Brain microvascular endothelial cell (primary cell): ENCODE measurements around the gene GUCY2D.
A peak's percentile ranks its signal among the peaks of the same experiment; 100 is the strongest.

Experiments
- DNase-seq: peaks from one replicate; pipeline ENCODE4 v3.0.0-alpha.2; 2020
- H3K27ac ChIP-seq: fragments of 250-450 bp; sonication (Bioruptor Pico); 2 replicates; pipeline ENCODE4 v1.5.1; 2020; ENCODE audit warnings: mild to moderate bottlenecking, moderate library complexity
- H3K27me3 ChIP-seq: fragments of 250-450 bp; sonication (Bioruptor Pico); replicated peaks from 2 replicates; pipeline ENCODE4 v1.5.1; 2020; ENCODE audit warnings: mild to moderate bottlenecking
- H3K36me3 ChIP-seq: fragments of 250-450 bp; sonication (Bioruptor Pico); replicated peaks from 2 replicates; pipeline ENCODE4 v1.5.1; 2020; ENCODE audit warnings: mild to moderate bottlenecking
- H3K4me3 ChIP-seq: 2 replicates; pipeline ENCODE4 v1.5.1; 2011; ENCODE audit warnings: low read depth, mild to moderate bottlenecking, control low read depth, low read length, moderate library complexity
- in situ Hi-C: cut with HindIII; loops from 2 replicates; pipeline ENCODE4 v1.10.0; 2017; ENCODE audit warnings: low sequenced_read_pairs, low pct_ligation_motif_present
- TF ChIP-seq, protein P1 (sequence below): IDR thresholded peaks from 2 replicates; pipeline ENCODE4 v1.5.1; 2011; ENCODE audit warnings: low read depth, mild to moderate bottlenecking, moderate library complexity, low read length, control low read depth, inconsistent platforms; ENCODE audit errors: missing control alignments

GUCY2D gene

GRCh38 chr17:8055851-8056231, 53.4 kb downstream of the GUCY2D start:
- Histone ChIP-seq H3K4me3 (no peak overlapping the region), H3K36me3 (no peaks in the 10 kb centered on the region), H3K27me3 (peaks cover 15% of the 10 kb centered on the region), H3K27ac (no peak overlapping the region)
- in situ Hi-C loops, result loop anchor here (10.0 kb wide), 1 partner anchor 59 kb away; the partner anchor contains the start of gene ALOXE3
- DNase-seq, result no peak
- TF ChIP-seq, protein P1, sequence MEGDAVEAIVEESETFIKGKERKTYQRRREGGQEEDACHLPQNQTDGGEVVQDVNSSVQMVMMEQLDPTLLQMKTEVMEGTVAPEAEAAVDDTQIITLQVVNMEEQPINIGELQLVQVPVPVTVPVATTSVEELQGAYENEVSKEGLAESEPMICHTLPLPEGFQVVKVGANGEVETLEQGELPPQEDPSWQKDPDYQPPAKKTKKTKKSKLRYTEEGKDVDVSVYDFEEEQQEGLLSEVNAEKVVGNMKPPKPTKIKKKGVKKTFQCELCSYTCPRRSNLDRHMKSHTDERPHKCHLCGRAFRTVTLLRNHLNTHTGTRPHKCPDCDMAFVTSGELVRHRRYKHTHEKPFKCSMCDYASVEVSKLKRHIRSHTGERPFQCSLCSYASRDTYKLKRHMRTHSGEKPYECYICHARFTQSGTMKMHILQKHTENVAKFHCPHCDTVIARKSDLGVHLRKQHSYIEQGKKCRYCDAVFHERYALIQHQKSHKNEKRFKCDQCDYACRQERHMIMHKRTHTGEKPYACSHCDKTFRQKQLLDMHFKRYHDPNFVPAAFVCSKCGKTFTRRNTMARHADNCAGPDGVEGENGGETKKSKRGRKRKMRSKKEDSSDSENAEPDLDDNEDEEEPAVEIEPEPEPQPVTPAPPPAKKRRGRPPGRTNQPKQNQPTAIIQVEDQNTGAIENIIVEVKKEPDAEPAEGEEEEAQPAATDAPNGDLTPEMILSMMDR, result no peak

DNA sequence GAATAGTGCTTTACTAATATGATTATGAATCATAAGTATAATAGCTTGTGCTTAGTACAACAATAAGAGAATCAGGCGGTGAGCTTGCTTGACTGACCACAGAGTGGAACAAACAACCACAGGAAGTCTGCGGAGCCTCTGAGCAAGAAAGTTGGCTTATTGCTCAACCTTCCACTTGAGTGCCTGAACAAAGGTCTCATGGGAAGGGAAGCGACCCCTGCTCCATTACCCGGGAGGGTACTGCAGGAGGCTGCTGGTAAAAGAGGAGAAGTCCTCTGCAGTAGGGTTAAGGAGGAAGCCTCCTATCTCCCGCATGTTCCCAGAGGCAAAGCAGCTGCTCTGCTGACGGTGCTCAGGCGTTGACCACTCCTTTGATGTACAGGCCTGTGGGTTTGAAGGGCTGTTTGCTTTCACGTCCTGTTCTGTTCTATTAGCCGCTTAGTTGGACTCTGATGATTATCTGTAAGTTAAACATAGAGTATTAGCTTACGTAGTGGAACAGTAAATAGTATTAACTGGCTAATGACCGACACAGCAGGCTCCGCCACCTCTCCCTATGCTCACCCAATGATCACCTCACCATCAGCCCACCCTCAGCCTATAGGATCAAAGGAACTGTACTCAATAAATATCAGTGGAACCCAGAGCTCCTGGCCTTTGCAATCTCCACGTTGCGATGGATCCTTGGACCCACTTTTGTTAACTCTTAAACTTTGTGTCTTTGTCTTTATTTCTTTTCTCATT, 54.0 kb downstream of the GUCY2D start:
- in situ Hi-C loops, result loop anchor here (10.0 kb wide), 1 partner anchor 58 kb away; the partner anchor contains the start of gene ALOXE3
- Histone ChIP-seq H3K27ac (no peak overlapping the region), H3K4me3 (no peak overlapping the region), H3K36me3 (no peaks in the 10 kb centered on the region), H3K27me3 (peaks cover 17% of the 10 kb centered on the region)
- TF ChIP-seq, protein P1, result no peak
- DNase-seq, result peak; percentile 80

GRCh38 chr17:8056976-8057625, 54.7 kb downstream of the GUCY2D start:
- TF ChIP-seq, protein P1, result no peak
- Histone ChIP-seq H3K27me3 (peaks cover 23% of the 10 kb centered on the region), H3K4me3 (no peak overlapping the region), H3K36me3 (no peaks in the 10 kb centered on the region), H3K27ac (no peak overlapping the region)
- in situ Hi-C loops, result loop anchor here (10.0 kb wide), 1 partner anchor 58 kb away; the partner anchor contains the start of gene ALOXE3
- DNase-seq, result no peak

GRCh38 chr17:8057691-8058114, 55.3 kb downstream of the GUCY2D start:
- H3K36me3 ChIP-seq, result no peaks in the 10 kb centered on the region
- DNase-seq, result peak; percentile 77
- H3K4me3 ChIP-seq, result no peak overlapping the region
- H3K27me3 ChIP-seq, result peaks cover 26% of the 10 kb centered on the region
- no peak overlapping the region for H3K27ac ChIP-seq
- TF ChIP-seq, protein P1, result peak; percentile 79
- in situ Hi-C loops, result loop anchor here (10.0 kb wide), 1 partner anchor 57 kb away; the partner anchor contains the start of gene ALOXE3

DNA sequence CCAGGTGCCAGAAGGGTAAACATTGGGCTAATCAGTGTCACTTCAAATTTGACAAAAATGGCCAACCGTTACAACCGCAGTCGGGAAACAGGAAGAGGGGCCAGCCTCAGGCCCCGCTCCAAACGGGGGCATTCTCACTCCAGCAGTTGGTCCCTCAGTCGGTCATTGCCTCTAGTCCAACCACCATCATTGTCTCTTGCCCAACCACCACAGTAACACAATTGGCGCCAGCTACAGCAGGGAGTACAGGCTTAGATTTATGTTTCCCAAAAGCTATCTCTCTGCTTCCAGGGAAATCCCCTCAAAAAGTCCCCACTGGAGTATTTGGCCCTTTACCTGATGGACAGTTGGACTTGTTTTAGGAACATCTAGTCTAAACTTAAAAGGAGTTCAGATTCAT, 56.7 kb downstream of the GUCY2D start:
- TF ChIP-seq, protein P1, result no peak
- in situ Hi-C loops, result loop anchor here (10.0 kb wide), 1 partner anchor 56 kb away; the partner anchor contains the start of gene ALOXE3
- H3K36me3 ChIP-seq, result no peaks in the 10 kb centered on the region
- H3K4me3 ChIP-seq, result no peak overlapping the region
- DNase-seq, result no peak
- peaks cover 34% of the 10 kb centered on the region for H3K27me3 ChIP-seq
- H3K27ac ChIP-seq, result no peak overlapping the region
